ENCODE data around the gene SCN1A.
A peak's percentile ranks its signal among the peaks of the same experiment; 100 is the strongest.
"Not testable (repeated sequence)": the region's sequence is repeated elsewhere in the genome, so short reads cannot be mapped to it uniquely, and the experiment has no call there.

SCN1A gene

DNA sequence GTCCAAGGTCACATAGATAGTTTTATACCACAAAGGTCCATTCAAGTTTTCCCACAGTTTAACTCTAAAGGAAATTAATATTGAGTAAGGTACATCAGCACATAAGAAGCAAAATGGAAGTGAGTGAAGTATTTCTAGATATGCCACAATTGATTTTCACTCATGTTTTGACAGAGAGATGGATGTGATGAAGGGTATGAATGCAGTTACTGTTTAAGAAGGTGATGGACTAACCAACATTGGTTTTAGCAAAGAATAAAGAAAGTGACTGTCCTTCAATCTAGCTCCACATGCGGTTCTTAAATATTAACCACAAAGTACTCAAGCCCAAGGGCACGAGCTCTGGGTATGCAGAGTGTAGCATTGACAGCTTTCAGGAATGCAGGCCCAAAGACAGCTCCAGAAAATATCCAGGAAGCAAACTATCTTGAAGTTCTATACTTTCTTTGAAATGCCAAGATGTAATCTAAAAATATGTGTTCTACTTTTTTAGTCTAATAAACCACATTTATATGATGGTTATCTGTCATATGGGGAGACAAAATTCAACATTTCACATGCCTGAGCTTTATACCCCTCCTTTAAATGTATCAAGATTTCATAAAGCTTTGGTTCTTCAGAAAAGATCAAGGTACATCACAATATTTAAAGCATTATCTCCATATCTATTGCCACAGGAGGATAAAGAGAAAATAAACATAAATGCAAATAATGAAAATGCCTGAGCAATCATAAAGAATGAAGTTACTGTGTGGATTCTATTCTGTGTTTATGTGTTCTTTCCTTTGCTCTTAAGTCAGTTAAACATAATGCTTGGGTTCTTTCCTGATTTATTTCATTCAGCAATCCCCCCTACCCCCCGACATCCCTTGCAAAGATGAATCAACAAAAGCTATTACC, 6.7 kb upstream of the SCN1A start:
- no peak for DNase-seq

DNA sequence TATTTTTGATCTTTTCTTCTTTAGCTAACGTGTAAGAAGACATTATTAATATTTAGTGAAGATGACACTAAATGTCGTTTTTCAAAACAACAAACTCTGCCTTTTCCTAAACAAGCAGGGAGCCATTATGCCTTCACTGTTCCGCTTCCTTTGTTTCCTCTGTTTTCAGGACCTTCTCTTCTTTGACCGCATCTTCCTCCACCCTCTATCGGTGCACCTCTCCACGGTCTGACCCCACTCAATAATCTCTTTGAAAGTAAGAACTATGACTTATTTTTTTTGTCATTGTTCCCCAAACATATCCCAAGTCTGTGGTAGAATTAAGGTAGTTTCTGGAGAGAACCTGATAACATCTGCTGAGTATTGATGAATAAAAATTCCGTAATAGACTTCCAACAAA, 5.8 kb upstream of the SCN1A start:
- no peak for DNase-seq

DNA sequence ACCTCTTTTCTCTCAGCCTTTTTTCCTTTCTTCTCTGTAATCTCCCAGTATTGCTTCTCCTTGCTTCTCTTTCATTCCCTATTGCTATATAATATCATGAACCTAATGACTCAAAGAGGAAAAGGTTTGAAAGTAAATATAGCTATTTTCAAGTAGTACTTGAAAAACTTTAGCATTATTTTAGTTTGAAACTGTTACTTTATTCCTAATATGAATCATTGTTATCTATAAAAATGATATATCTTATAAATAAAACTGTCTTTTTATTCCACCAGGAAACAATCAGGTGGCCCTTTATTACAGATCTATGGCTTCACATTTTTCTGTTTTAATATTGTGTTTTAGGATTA, 311 bp upstream of the SCN1A start:
- DNase-seq, result no peak

DNA sequence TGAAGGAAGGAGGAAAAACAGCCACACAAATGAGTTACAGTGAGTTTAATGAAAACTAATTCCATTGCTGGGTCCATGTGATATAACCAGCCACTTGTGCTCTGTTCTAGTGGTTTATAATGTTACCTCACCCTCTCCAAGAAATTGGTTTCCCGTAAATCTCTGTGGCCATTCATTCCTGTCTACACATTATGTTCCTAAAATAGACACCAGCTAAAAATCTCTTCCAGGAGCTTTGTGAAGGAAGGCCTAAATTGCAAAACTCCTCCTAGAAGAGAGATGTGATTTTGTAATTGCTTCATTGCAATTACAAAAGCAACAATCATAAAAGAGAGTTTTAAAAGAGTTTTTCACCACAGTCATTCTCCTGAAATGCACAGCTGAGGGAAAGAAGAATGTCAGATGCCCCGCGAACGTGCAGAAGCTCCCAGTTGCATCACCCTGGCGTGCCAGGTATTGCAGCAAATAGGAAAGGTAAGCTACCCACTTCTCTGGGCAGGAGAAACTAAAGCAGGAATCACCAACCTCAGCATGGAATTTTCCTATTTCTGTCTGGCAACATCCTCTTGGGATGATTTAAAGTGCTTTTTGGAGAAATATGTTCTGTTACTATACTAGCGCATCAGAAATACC, 1.7 kb downstream of the SCN1A start:
- no peak for DNase-seq

DNA sequence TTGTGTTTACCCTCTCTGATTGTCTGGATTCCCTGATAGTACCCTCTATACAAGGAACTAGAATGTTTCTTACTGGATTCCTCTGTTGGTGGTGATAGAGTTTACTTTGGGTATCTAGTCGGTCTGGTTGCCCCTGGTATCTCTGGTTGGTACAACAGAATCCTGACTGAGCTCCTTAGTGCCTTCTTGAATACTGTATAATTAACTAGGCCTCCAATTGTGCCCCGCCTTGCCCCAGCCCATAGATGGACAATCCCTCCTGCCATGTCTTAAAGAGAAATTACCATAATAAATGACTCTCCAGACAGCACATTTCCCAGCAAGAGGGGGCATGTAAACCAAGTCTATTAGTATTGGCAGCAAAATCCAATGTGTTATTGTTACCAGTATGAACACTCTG, 2.3 kb downstream of the SCN1A start:
- no peak for DNase-seq

DNA sequence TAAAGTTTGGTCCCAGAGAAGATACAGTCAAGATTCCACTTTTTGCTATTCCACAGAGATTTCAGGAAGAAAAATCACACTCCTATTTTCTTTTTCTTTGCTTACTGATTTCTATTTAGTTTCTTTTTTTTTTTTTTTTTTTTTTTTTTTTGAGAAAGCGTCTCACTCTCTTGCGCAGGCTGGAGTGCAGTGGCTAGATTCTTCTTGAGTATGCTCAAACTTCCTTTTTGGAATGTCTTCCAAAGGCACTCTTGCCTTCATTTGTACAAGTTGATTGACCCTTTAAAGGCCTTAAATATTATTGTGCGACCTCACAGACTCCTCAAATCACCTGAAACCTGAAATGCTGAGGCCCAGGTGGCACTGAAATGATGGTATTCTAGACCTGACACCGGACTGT, 9.6 kb downstream of the SCN1A start:
- DNase-seq, result no peak

DNA sequence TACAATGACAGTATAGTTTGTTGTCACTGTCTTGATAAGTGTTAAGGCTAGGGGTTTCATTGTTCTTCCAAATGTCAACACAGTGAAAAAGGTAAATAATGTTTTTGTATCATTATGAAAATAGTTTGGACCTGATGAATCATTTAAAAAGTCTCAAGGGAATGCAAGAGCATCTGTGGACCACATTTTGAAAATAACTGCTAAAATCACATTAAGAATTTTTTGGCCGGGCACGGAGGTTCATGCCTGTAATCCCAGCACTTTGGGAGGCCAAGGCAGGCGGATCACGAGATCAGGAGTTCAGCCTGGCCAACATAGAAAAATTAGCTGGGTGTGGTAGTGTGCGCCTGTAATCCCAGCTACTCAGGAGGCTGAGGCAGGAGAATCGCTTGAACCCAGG, 10.3 kb downstream of the SCN1A start:
- no peak for DNase-seq

DNA sequence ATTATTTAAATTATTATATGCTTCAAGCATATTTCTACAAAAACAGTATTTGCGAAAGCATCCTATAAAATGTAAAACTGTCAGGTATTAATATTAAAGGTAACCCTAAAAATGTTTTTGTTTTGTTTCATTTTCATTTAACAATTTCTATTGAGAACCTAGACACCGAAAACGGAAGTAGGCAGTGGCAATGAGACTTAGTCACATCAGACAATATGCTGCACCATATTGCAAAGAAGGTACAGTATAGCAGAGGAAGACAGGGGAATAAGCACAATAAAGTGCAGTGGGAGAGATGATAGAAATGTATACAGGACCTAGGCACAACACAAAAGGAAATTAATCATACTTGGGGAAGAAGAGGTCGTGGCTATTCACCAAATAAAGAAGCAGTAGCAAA, 12.2 kb downstream of the SCN1A start:
- DNase-seq, result no peak

DNA sequence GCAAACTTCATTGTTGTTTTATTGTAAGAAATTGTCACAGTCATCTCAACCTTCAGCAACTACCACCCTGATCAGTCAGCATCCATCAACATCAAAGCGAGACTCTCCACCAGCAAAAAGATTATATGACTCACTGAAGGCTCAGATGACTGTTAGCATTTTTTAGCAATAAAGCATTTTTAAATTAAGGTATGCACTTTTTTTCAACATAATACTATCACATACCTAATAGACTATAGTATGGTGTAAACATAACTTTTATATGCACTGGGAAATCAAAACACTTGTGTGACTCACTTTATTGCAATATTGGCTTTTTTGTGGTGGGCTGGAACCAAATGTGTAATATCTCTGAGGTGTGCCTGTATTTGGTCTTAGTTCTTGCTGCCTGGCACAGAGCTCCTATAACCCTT, 15.6 kb downstream of the SCN1A start:
- peak; percentile 69 for DNase-seq

DNA sequence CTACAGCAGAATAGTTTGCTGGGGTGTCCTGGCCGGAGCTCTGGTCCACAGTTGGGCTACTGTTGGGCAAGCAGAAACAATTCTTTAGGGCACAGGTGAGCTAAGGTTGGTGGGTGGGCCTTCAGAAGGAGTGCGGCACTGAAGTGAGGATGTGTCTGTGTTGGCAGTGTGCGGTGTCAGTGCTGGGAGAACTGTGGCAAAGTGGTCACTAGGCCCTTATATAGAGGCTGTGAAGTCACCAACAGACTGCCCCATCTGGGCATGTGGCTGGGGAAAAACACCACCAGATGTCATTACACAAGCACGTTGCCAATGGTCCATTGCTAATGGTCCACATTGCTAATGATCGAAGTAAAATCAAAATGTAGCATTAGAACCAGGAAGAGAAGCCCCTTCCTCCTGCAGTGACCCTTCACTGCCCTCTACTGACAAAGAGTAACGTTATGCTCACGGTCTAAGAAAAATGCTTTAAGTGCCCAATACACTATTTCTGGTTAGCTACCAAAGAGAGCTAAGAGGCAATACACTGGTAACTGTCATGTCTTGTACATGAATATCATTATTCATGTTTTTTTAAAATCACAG, 21.3 kb downstream of the SCN1A start:
- DNase-seq, result no peak

DNA sequence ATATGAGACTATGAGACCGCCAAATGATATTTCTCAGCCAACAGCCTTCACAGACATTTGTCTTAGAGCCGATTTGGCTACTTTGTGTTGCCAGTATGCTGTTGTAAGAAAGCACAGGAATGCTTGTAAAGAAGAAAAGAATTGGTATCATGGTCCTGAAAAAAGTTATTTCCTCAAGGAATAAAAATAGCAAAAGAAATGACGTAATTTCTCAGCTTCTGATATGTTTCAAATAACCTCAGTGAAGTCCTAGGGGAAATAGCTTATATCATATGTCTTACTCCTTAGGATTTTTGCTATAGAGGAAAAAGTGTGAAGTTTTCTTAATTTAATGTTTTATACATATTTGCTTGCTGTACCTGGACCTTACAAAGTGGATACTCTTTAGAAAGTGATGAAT, 23.0 kb downstream of the SCN1A start:
- no peak for DNase-seq

DNA sequence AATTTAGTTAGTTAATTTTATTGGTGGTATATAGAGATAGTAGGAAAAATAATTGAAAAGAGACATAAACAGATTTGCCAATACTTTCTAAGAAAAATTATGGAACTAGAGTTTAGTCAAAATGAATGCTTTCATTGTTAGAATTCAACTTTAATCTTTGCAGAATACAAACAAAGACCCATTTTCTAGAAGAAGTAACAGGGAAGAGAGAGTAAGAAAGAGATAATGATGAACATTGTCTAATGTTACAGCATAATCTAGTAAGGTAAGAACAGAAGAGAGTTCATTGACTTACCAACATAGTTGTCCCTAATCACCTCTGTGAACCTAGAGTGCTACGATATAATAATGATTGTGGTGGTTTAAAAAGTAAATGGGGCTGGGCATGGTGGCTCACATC, 23.7 kb downstream of the SCN1A start:
- DNase-seq, result no peak

DNA sequence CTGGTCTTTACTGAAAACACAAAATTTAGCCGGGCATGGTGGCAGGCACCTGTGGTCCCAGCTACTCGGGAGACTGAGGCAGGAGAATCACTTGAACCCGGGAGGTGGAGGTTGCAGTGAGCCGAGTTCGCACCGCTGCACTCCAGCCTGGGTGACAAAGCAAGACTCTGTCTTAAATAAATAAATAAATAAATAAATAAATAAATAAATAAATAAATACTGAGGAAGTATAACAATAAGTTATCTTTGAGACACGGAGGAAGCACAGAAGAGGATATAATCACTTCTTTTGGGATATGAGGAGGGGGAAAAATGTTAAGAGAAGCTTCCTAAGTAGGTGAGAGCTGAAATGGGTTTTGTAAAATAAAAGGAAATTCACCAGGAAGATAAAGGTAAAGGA, 24.5 kb downstream of the SCN1A start:
- DNase-seq, result not testable (repeated sequence)

DNA sequence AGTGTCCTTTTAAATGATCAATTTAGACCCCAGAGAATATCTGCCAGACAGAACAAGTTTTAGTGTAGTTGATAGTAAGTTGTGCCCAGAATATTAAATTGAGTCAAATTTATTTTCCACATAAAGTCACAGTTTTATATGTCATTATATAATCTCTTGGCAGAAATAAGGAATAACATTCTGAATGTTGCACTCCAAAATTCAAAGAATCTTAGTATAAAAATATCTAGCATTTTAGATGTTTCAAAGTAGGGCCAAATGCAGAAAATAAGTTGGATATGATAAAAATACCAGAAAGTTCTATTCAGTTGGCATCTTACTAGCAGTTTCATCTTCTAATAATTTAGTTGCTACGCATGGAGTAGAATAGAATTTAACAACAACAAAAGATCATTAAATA, 33.5 kb downstream of the SCN1A start:
- DNase-seq, result no peak

DNA sequence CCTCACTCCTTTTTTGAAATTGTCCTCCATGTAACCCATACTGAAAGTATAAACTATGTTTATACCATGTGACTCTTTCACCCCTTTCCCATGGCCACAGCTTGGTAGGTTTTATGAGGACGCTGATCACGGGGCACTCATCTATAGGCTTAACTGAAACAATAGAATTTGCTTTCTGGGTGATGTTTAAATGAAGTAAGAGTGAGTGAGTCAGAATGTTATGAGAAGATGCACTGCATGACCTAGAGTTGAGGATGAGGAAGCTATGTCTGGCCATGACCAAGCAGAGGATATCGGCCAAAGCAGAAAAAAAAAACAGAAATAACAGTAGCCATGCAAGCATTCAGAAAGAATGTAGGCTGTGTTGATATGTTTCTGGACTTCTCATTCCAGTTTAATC, 34.9 kb downstream of the SCN1A start:
- DNase-seq, result no peak

DNA sequence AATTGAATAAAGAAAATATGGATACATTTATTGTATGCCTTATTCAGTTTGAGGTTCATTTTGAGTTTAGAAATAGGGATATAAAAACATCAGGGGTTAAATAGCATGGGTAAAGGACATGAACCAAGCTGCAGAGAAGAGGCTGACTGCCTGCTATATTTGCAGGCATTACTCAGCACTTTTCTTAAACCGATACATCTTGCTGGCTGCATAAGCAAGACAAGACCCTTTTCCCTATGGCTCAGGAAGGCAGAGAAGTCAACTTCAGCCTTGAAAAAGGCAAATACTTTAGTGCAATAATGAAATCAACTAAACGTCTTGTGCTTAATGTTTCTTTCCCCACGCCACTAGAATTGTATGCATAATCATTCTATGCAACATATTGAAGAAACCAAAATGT, 36.4 kb downstream of the SCN1A start:
- no peak for DNase-seq

DNA sequence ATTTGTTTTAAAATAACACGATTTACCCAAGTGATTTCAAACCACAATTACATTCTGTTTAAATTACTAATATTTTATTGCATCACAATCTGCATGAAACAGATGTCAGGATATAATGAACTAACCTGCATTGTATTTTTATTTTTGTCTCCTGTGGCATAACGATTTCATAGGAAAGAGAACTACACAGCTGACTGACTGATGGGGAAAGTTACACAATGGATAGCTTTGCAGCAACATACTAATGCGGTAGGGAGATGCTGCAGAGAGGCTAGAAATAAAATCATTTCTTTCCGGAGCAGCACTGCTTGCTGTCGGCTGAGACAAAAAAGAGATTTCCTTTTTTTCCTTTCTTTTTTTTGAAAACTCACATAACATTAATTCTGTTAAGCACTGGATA, 36.9 kb downstream of the SCN1A start:
- DNase-seq, result no peak

DNA sequence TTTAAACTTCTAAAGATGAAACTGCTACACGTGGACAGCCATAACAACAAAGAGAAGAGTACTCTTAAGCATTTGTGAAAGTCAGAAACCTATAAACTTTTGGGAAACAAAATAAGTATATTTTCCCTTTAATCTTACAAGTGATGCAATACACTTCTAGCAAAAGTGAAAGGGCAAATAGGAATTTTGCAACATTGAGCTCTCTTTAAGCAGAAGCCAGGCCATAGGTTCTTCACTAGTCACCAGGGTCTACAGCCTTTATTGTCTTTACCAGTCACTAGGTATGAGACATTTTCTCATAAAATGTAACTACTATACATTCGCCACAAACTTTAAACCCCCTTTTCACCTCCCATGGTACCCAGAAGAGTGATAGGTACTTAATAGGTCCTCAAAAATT, 37.5 kb downstream of the SCN1A start:
- DNase-seq, result no peak

DNA sequence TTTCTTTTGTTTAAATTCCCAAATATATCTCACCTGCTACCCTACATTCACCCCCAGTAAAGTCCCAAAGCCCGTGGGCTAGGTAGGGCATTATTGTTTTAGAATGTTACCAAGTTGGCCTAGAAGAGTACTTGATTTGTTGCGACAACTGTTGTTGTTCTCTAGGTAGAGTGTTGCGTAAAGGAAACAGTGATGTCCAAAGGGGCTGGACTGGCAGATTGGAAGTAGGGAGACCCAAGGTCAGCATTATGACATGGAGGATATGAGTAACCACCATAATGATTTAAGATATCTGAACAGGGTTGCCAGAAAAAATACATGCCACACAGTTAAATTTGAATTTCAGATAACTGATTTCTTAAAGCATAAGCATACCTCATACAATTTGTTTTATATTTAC, 39.2 kb downstream of the SCN1A start:
- no peak for DNase-seq

DNA sequence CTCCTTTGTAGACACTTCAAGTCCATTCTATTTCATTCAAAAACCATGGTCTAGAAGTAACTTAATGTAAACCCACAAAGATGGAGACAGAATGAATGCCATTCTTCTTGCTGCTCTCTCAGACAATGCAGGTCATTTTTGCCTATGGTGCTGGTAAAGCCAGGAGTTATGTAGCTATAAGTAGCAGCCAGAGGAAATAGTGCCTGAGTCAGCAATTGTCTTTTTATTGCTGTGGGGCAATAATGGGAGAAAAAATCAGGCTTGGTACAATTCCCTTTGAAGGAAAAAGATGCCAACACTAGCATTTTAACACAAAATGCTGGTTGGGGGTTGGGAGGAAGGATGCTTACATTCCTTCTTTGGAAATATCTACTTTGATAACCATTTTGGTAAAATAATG, 43.5 kb downstream of the SCN1A start:
- no peak for DNase-seq

DNA sequence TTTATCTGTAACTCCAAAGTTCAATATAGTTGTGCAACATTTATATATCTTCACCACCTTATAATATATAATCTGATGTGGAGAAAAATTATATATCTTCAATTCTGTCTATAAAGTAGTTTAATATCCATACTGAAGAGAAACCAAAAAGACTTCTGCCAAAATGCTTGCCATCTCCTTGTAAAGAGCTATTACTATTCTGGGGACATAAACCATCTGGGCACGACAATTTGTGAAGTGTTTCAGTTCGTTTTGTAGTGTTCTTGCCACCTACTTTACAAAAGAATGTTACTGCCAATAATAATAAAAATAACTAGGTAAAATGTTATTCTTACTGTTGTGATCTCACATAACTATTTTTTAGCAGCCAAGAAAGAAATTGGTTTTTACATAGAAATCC, 45.1 kb downstream of the SCN1A start:
- DNase-seq, result no peak

DNA sequence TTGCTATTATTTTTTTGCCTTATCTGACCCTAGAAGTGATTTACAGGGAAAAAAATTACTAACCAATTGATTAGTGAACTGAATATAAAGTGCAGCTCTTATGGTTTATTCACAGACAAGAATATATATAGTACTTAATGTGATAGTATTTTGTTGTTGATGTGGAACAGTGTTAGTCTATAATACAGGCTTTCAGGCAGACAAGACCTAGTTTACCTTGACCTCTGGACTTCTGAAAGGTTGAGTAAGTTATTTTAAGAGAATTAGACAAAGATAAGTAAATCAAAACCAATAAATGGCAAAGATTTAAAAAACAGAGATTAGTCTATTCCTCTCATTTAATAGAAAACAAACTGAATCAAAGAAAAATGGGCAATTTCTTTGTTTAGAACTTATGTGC, 46.0 kb downstream of the SCN1A start:
- no peak for DNase-seq

DNA sequence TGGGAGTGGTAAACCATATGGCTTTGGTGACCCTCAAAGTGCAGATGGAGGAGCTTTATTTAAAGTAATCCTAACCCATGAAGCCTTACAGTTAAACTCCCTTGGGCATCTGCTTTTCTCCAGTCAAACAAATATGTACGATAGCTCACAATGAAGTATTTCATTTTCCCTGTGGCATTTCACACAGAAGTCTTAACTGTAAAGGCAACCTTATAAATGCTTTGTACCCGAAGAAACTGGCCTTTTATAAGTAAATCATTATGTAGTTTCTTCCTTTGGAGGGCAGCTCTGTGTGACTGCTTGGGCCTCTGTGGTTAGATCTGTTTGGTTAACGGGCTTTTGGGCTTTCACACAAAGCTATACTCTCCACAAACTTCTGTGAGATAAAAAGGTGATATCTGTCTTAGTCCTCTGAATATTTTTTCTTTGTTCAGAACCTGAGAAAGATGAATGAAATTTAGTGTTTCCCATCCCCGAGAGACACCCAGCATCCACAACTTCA, 46.6 kb downstream of the SCN1A start:
- no peak for DNase-seq

DNA sequence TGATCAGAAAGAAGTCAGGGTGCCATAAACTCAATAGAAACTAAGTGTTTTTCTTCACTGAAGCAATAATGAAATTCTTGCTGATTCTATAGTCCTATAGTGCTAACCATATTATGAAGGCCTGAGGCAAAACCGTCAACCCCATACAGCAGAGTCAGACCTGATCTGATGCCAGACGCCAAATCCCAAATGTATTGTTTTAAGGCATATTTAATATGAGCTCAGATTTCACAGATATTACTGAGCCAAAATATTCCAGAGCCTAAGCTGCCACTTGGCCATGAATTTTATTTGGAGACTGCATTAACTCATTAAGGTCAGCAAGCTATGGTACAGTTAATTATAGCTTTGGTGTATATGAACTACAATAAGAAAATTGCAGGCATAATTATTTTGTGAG, 53.4 kb downstream of the SCN1A start:
- DNase-seq, result no peak
